Right renal cortex interstitium (tissue), 3 donors: ENCODE measurements around the gene CCDC9. TPM values are rescaled to one million over a fixed set of nuclear protein-coding genes. Genes with fewer than 3 reads are reported as not detected.

Source experiments
- DNase-seq, 3 donors: peaks; one replicate each; pipeline ENCODE4 v3.0.0-alpha.2; 2013; ENCODE audit warnings: low read depth in 3 of 3, low spot score in 2 of 3
- polyA plus RNA-seq, 3 donors: library from polyadenylated mRNA; unstranded; fragments of 120-200 nt; gene quantifications; one replicate each; pipeline ENCODE4 v1.2.1, GENCODE V29; 2013; ENCODE audit not compliant: insufficient read length in 3 of 3

The CCDC9 gene
- 10 to 100 TPM; 18.9 to 20.4 (median 19.9) TPM for polyA plus RNA-seq

GRCh38 chr19:47255879-47256692 lies at the start of gene CCDC9:
Gene CCDC9, plus strand, starts transcription at chr19:47256525. Its CDS starts 1,876 bp downstream, at chr19:47258401.
- peak; percentile 87 to 94 (median 94) for DNase-seq

GRCh38 chr19:47209319-47210179 lies 46.8 kb upstream of the CCDC9 start:
- no peak for DNase-seq

GRCh38 chr19:47210180-47210490 lies 46.2 kb upstream of the CCDC9 start:
- no peak for DNase-seq

GRCh38 chr19:47210689-47211316 lies 45.5 kb upstream of the CCDC9 start:
- peak in 1 of 3 donors; percentile 72 for DNase-seq

- DNase-seq: no peak
These were observed 40.7 kb upstream of the CCDC9 start for GRCh38 chr19:47215581-47215980.

- DNase-seq: no peak
These were observed 35.1 kb upstream of the CCDC9 start for GRCh38 chr19:47221080-47221841.

- no peak for DNase-seq
These were observed 34.4 kb upstream of the CCDC9 start for GRCh38 chr19:47221890-47222289.

GRCh38 chr19:47225746-47226425 lies 30.4 kb upstream of the CCDC9 start:
- peak in 2 of 3 donors; percentile 85 for DNase-seq

- DNase-seq: no peak
These were observed 29.6 kb upstream of the CCDC9 start for GRCh38 chr19:47226426-47227351.

GRCh38 chr19:47227352-47228167 lies 28.8 kb upstream of the CCDC9 start:
- no peak for DNase-seq

GRCh38 chr19:47228168-47228936 lies 28.0 kb upstream of the CCDC9 start:
- no peak for DNase-seq

GRCh38 chr19:47228937-47229675 lies 27.2 kb upstream of the CCDC9 start:
- no peak for DNase-seq

GRCh38 chr19:47229676-47230053 lies 26.7 kb upstream of the CCDC9 start:
- no peak for DNase-seq

GRCh38 chr19:47230054-47230920 lies 26.0 kb upstream of the CCDC9 start:
- no peak for DNase-seq

- DNase-seq: no peak
These were observed 25.5 kb upstream of the CCDC9 start, which contains the start of gene BBC3 for GRCh38 chr19:47230921-47231214. Gene BBC3, minus strand, starts transcription at chr19:47231199. Its CDS starts 2,768 bp downstream, at chr19:47228431.
